G401.6 (cell line): ENCODE data around the gene CCDC89.

Experiments used
- FAIRE-seq: peaks from 2 replicates; lab custom pipeline; 2012; peaks lifted over from hg19 to GRCh38; lab: Jason Lieb, UNC

CCDC89 gene

GRCh38 chr11:85651118-85651517 lies 34.9 kb downstream of the CCDC89 start:
- no peak for FAIRE-seq

DNA sequence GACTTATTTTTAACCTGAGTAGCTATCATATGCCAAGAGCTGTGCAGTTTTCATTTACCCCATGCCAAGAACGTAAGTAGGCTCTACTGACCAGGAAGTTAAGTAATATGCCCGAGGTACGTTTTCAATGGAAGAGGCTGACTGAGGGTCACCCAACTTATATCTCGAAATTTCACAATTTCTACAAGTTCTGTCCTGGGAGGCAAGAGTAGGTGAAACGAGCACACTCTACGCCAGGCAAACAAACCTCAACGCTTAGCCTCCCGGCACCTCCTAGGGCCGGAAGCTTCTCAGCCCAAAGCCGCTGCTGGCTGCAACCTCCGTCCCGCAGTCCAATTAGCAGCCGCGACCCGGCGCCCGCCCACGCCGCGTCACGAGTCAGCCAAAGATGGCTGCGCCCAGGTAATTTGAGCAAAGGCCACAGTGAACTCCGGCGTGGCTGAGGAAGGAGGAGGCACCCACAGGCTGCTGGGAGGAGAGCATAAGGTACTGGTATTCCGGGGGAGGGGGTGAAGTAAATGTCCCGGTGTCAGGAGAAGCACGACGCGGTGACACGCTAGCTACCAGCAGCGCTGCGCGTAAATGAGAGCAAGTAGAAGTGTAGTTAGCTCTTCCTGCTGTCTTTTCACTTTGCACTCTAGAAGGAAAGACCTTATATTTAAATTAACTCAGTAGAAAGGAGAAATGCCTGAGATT lies 38.2 kb downstream of the CCDC89 start, which contains the start of gene TMEM126A:
TSS of gene TMEM126A (plus strand) at position 364 of the 696 bp plus-strand sequence. CDS start 2,289 bp downstream, outside the sequence.
- peak; percentile 98 for FAIRE-seq

GRCh38 chr11:85647078-85647477 lies 38.9 kb downstream of the CCDC89 start:
- FAIRE-seq: no peak

GRCh38 chr11:85643191-85643614 lies 42.8 kb downstream of the CCDC89 start:
- FAIRE-seq: no peak

GRCh38 chr11:85634747-85635146 lies 51.2 kb downstream of the CCDC89 start:
- no peak for FAIRE-seq
